HepG2 (cell line): ENCODE data around the gene PRCD. TPM values are rescaled to one million over a fixed set of nuclear protein-coding genes. Genes with fewer than 3 reads are reported as not detected.

Experiments used
- ARNTL ChIP-seq: sonication (generic); formaldehyde crosslinking; IDR thresholded peaks from 2 replicates; pipeline ENCODE4 v1.4.0; 2020; ENCODE audit warnings: mild to moderate bottlenecking, missing genetic modification reagents
- EP300 ChIP-seq, 3 experiments: sonication (generic) in 1 of 3; formaldehyde crosslinking in 1 of 3; IDR thresholded peaks; 2 replicates each; pipeline versions ENCODE4 v1.5.1 to v1.6.1; 2011 to 2020; ENCODE audit warnings: low read depth in 2 of 3, low read length in 2 of 3, borderline replicate concordance in 1 of 3, improper control_type of control experiment in 1 of 3, mild to moderate bottlenecking in 1 of 3, missing genetic modification reagents in 1 of 3, moderate library complexity in 1 of 3
- KDM3A ChIP-seq: IDR thresholded peaks from 2 replicates; pipeline ENCODE4 v1.6.1; 2018; ENCODE audit warnings: low read depth, missing compliant biosample characterization
- KDM5B ChIP-seq: sonication (generic); formaldehyde crosslinking; IDR thresholded peaks from 2 replicates; pipeline ENCODE4 v1.4.0; 2020; ENCODE audit warnings: missing genetic modification reagents, mild to moderate bottlenecking, borderline replicate concordance
- RELA ChIP-seq: sonication (generic); formaldehyde crosslinking; IDR thresholded peaks from 2 replicates; pipeline ENCODE4 v1.4.0; 2020; ENCODE audit warnings: missing genetic modification reagents
- RFX1 ChIP-seq: fragments of 450-650 bp; IDR thresholded peaks from 2 replicates; pipeline ENCODE4 v1.6.1; 2017
- RFXANK ChIP-seq: IDR thresholded peaks from 2 replicates; pipeline ENCODE4 v1.6.1; 2016
- RXRB ChIP-seq: IDR thresholded peaks from 2 replicates; pipeline ENCODE4 v1.6.1; 2016; ENCODE audit warnings: borderline replicate concordance, missing genetic modification reagents, missing compliant biosample characterization
- SALL1 ChIP-seq: sonication (generic); formaldehyde crosslinking; IDR thresholded peaks from 2 replicates; pipeline ENCODE4 v1.8.0; 2022; ENCODE audit warnings: mild to moderate bottlenecking, missing genetic modification reagents
- TAF1 ChIP-seq: sonication (generic); formaldehyde crosslinking; IDR thresholded peaks from 2 replicates; pipeline ENCODE4 v1.4.0; 2020; ENCODE audit warnings: missing genetic modification reagents
- ZNF10 ChIP-seq: sonication (generic); formaldehyde crosslinking; IDR thresholded peaks from 2 replicates; pipeline ENCODE4 v1.4.0; 2020; ENCODE audit warnings: mild to moderate bottlenecking, low read depth, missing genetic modification reagents, borderline replicate concordance
- ZNF570 ChIP-seq: sonication (generic); formaldehyde crosslinking; IDR thresholded peaks from 2 replicates; pipeline ENCODE4 v1.4.0; 2020; ENCODE audit warnings: mild to moderate bottlenecking, missing genetic modification reagents, borderline replicate concordance
- ZNF615 ChIP-seq: sonication (generic); formaldehyde crosslinking; IDR thresholded peaks from 2 replicates; pipeline ENCODE4 v1.5.0; 2020; ENCODE audit warnings: mild to moderate bottlenecking, missing genetic modification reagents, borderline replicate concordance
- ZNF644 ChIP-seq: IDR thresholded peaks from 2 replicates; pipeline ENCODE4 v1.6.1; 2016; ENCODE audit warnings: low read depth
- ZNF883 ChIP-seq: sonication (generic); formaldehyde crosslinking; IDR thresholded peaks from 2 replicates; pipeline ENCODE4 v1.5.1; 2020; ENCODE audit warnings: mild to moderate bottlenecking, missing genetic modification reagents; ENCODE audit errors: not compliant biosample characterization
- polyA plus RNA-seq, 8 experiments: library from polyadenylated mRNA; depleted of rRNA in 3 of 8; stranded (reverse) in 7 of 8; unstranded in 1 of 8; fragments of >200 nt; fragmentation: Illumina TruSeq in 4 of 8; extraction: Trizol in 4 of 8; gene quantifications; 2 replicates each; pipeline versions ENCODE4 v1.2.1 to v1.2.3, GENCODE V29; 2011 to 2016; ENCODE audit warnings: low read depth in 4 of 8, missing spikeins in 1 of 8, mixed read lengths in 1 of 8; ENCODE audit not compliant: insufficient read depth in 1 of 8
- total RNA-seq, 5 experiments: library from RNA; depleted of rRNA; stranded (reverse); fragments of >200 nt; fragmentation: Illumina TruSeq; extraction: Trizol; gene quantifications; 2 replicates each; pipeline ENCODE4 v1.2.3, GENCODE V29; 2016; ENCODE audit warnings: low read depth in 1 of 5
- TF ChIP-seq, protein P1 (sequence below): sonication (generic); formaldehyde crosslinking; IDR thresholded peaks from 2 replicates; pipeline ENCODE4 v1.8.1; 2023; ENCODE audit warnings: mild to moderate bottlenecking, missing genetic modification reagents, borderline replicate concordance
- TF ChIP-seq, protein P2 (sequence below): sonication (generic); formaldehyde crosslinking; IDR thresholded peaks from 2 replicates; pipeline ENCODE4 v1.5.0; 2020; ENCODE audit warnings: missing genetic modification reagents
- TF ChIP-seq, protein P3 (sequence below): sonication (generic); formaldehyde crosslinking; IDR thresholded peaks from 2 replicates; pipeline ENCODE4 v1.4.0; 2020; ENCODE audit warnings: missing genetic modification reagents, borderline replicate concordance
- TF ChIP-seq, protein P4 (sequence below): IDR thresholded peaks from 2 replicates; pipeline ENCODE4 v1.6.1; 2016; ENCODE audit warnings: missing compliant biosample characterization, missing genetic modification reagents, borderline replicate concordance
- TF ChIP-seq, protein P5 (sequence below): sonication (generic); formaldehyde crosslinking; IDR thresholded peaks from 2 replicates; pipeline ENCODE4 v1.5.1; 2020; ENCODE audit warnings: missing genetic modification reagents, mild to moderate bottlenecking, borderline replicate concordance

The PRCD gene
- total and polyA plus RNA-seq, 2 of the 13 experiments (the other 11 are each of a cell fraction or from before 2014, with no cell fraction given), result 0.51 TPM; not detected in 1

DNA sequence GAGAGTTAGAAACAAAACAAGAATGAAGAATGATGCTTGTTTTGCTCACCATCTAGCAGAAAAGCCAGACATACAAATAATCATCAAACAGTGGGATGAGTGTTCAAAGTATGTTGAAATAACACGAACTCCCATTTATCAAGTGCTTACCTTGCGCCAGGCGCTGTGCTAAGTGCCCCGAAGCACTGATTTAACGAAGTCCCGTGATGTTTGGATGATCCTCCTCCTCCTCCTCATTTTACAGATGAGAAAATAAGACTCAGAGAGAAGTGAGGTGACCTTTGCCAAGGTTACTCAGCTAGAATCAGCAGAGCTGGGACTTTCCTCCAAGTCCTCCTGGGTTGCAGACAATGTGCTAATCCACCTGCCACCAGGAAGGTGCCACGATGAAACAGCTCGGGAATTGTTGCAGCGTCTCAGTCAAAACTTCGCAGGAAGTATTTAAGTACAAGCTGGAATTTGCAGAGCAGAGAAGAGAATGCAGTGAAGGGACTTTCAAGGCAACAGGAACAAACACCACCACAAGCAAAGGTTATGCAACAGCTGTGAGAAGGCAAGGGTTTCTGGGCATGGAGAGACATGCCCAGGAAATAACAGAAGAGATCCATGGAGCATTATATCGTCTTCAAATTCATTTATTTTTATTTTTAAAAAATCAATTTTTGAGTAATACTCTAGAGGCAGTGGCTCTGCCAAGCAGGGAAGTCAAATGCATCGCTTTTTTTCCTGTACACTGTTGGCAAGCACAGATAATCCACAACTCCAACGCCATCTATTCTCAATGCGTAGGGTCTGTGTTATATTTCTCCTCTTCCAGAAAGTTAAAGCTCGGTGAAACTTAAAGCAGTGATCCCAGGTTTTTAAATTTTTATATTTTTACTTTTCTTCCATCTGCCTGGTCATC, 11.1 kb downstream of the PRCD start (continued):
- TF ChIP-seq, protein P1, sequence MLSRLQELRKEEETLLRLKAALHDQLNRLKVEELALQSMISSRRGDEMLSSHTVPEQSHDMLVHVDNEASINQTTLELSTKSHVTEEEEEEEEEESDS (CRISPR knock-in tag), result 0 out of 2 replicates have a peak, but pooled peaks have one; percentile 70
- TF ChIP-seq ARNTL (CRISPR knock-in tag), result peak; percentile 65; the same call in 1 of the 2 replicates
- TF ChIP-seq SALL1 (CRISPR knock-in tag), result peak; percentile 85
- TF ChIP-seq, protein P2, sequence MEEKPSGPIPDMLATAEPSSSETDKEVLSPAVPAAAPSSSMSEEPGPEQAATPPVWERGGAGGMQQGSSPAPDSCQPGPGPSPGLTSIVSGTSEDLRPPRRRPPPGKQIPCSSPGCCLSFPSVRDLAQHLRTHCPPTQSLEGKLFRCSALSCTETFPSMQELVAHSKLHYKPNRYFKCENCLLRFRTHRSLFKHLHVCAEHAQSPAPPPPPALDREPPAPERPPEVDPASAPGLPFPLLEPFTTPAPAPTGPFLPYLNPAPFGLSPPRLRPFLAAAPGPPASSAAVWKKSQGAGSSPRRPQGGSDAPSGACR (CRISPR knock-in tag), result 0 out of 2 replicates have a peak, but pooled peaks have one; percentile 87
- TF ChIP-seq ZNF570 (CRISPR knock-in tag), result 0 out of 2 replicates have a peak, but pooled peaks have one; percentile 36
- no peak for TF ChIP-seq RFXANK (CRISPR knock-in tag)
- peak in 1 of 2 experiments; percentile 79; a peak in 2 of 4 replicates for TF ChIP-seq EP300 (IDR thresholded peaks at IDR 0.05; ENCODE audit: low read depth in 2 of 2, low read length in 2 of 2)
- peak; percentile 72; the same call in 1 of the 2 replicates for TF ChIP-seq EP300 (CRISPR knock-in tag; IDR thresholded peaks at IDR 0.05; ENCODE audit: borderline replicate concordance)
- 0 out of 2 replicates have a peak, but pooled peaks have one; percentile 50 for TF ChIP-seq ZNF615 (CRISPR knock-in tag)
- peak; percentile 85 for TF ChIP-seq ZNF644
- TF ChIP-seq, protein P3, sequence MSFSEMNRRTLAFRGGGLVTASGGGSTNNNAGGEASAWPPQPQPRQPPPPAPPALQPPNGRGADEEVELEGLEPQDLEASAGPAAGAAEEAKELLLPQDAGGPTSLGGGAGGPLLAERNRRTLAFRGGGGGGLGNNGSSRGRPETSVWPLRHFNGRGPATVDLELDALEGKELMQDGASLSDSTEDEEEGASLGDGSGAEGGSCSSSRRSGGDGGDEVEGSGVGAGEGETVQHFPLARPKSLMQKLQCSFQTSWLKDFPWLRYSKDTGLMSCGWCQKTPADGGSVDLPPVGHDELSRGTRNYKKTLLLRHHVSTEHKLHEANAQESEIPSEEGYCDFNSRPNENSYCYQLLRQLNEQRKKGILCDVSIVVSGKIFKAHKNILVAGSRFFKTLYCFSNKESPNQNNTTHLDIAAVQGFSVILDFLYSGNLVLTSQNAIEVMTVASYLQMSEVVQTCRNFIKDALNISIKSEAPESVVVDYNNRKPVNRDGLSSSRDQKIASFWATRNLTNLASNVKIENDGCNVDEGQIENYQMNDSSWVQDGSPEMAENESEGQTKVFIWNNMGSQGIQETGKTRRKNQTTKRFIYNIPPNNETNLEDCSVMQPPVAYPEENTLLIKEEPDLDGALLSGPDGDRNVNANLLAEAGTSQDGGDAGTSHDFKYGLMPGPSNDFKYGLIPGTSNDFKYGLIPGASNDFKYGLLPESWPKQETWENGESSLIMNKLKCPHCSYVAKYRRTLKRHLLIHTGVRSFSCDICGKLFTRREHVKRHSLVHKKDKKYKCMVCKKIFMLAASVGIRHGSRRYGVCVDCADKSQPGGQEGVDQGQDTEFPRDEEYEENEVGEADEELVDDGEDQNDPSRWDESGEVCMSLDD (CRISPR knock-in tag), result no peak
- TF ChIP-seq RFX1, result no peak
- peak; percentile 91 for TF ChIP-seq RXRB
- TF ChIP-seq ZNF10 (CRISPR knock-in tag), result no peak
- 0 out of 2 replicates have a peak, but pooled peaks have one; percentile 63 for TF ChIP-seq RELA (CRISPR knock-in tag)
- TF ChIP-seq, protein P4, sequence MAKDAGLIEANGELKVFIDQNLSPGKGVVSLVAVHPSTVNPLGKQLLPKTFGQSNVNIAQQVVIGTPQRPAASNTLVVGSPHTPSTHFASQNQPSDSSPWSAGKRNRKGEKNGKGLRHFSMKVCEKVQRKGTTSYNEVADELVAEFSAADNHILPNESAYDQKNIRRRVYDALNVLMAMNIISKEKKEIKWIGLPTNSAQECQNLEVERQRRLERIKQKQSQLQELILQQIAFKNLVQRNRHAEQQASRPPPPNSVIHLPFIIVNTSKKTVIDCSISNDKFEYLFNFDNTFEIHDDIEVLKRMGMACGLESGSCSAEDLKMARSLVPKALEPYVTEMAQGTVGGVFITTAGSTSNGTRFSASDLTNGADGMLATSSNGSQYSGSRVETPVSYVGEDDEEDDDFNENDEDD (CRISPR knock-in tag), result peak; percentile 54; the same call in 1 of the 2 replicates
- peak; percentile 72; the same call in 1 of the 2 replicates for TF ChIP-seq KDM3A
- peak; percentile 63 for TF ChIP-seq KDM5B (CRISPR knock-in tag)
- peak; percentile 59; the same call in 1 of the 2 replicates for TF ChIP-seq TAF1 (CRISPR knock-in tag)
- TF ChIP-seq ZNF883 (CRISPR knock-in tag), result no peak
- TF ChIP-seq, protein P5, sequence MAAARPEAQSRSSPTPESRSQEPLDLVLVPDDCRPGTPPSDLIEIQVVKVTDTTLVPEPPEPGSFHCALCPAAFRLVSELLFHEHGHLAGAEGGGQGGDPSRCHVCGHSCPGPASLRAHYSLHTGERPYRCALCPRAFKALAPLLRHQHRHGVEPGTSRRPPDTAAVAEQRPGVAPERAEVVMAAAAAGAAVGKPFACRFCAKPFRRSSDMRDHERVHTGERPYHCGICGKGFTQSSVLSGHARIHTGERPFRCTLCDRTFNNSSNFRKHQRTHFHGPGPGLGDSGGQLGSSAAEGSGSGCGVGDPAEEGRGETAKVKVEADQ (CRISPR knock-in tag), result no peak
